ENCODE measurements around the gene TCOF1.

Gene TCOF1

GRCh38 chr5:150398722-150399523 lies 41.4 kb downstream of the TCOF1 start:
- Histone ChIP-seq H3K9ac (ENCODE audit: low read length) (no peak overlapping the region), H4K20me1 (ENCODE audit: insufficient read depth, low read length) (peaks cover 48% of the 10 kb centered on the region), H3K36me3 (replicated peaks; ENCODE audit: low read depth, low read length) (peaks cover 44% of the 10 kb centered on the region), H3K4me2 (ENCODE audit: low read length) (no peak overlapping the region), H3K27me3 (ENCODE audit: low read depth, low read length) (no peaks in the 10 kb centered on the region), H2AFZ (ENCODE audit: low read depth, low read length) (no peak overlapping the region), H3K4me3 (ENCODE audit: low read length) (no peak overlapping the region), H3K4me1 (ENCODE audit: low read length) (no peaks in the 10 kb centered on the region), H3K79me2 (ENCODE audit: low read length) (no peaks in the 10 kb centered on the region), H3K27ac (ENCODE audit: low read length) (peak overlapping the region; percentile 57), H3K9me3 (ENCODE audit: insufficient read depth, low read length) (no peaks in the 10 kb centered on the region)
- TF ChIP-seq CTCF (IDR thresholded peaks at IDR 0.05; ENCODE audit: low read depth, low read length) (peak; percentile 54), EZH2phosphoT487 (IDR thresholded peaks at IDR 0.05; ENCODE audit: low read depth) (no peak)

DNA sequence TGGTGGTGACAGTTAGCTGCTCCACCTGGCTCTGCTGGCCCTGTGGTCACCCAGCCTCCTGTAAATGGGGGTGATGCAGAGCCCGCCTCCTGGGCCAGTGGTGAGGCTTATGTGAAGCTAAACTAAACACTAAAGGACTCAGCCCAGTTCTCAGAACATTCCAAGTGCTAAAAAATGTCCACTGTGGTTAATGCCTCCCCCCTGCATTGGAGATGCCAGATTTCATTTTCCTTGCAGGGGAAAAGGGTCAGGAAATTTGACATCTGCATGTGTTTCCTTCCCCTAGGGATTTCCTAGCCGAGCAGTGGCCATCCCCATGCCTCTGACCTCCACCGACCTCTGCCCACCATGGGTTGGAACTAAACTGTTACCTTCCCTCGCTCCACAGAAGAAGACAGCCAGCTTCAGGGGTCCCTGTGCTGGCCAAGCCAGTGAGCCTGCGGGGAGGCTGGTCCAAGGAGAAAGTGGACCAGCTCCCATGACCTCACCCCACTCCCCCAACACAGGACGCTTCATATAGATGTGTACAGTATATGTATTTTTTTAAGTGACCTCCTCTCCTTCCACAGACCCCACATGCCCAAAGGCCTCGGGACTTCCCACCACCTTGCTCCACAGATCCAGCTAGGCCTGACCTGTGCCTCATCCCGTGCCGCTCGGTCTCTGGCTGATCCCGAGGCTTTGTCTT lies 42.2 kb downstream of the TCOF1 start:
- Histone ChIP-seq H3K4me2 (ENCODE audit: low read length) (no peak overlapping the region), H3K27me3 (ENCODE audit: low read depth, low read length) (no peaks in the 10 kb centered on the region), H3K79me2 (ENCODE audit: low read length) (no peaks in the 10 kb centered on the region), H3K4me3 (ENCODE audit: low read length) (no peak overlapping the region), H2AFZ (ENCODE audit: low read depth, low read length) (no peak overlapping the region), H3K9me3 (ENCODE audit: insufficient read depth, low read length) (no peaks in the 10 kb centered on the region), H3K27ac (ENCODE audit: low read length) (peak overlapping the region; percentile 57), H4K20me1 (ENCODE audit: insufficient read depth, low read length) (peaks cover 56% of the 10 kb centered on the region), H3K9ac (ENCODE audit: low read length) (no peak overlapping the region), H3K4me1 (ENCODE audit: low read length) (no peaks in the 10 kb centered on the region), H3K36me3 (replicated peaks; ENCODE audit: low read depth, low read length) (peaks cover 50% of the 10 kb centered on the region)
- TF ChIP-seq CTCF (IDR thresholded peaks at IDR 0.05; ENCODE audit: low read depth, low read length) (no peak), EZH2phosphoT487 (IDR thresholded peaks at IDR 0.05; ENCODE audit: low read depth) (no peak)

DNA sequence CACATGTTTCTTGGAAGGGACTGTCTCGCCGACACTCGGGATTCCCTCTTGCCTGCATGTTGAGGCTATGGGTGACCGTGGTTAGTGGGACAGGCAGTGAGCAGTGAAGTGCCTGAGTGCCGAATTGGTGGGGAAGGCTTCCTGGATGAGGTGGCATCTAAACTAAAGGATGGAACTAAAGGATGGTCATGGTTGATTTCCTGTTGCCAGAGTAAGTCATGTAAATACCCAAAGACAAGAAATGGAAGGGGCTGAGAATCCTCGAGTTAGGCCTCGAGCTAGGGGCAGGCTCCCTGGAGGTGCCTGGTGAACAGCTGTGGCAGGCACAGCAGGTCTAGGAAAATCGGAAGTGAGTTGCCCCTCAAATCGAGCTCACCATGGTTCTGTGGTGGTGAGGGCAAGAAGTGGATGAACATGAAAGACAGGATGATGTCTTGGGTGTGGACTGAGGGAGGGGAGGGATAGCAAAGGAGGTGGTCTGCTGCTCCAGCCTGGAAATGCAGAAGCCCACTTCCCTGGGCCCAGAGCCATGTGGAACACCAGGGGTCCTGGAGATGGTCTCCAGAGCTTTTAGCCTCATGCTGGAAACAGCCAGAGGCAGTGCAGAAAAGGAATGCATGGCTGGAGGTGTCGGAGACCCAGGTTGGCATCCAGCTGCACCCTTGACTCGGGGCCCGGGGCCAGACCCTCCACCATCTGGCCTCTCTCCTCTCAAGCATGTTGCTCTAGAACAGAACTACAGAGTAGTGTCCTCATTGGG lies 43.0 kb downstream of the TCOF1 start:
- H3K79me2 ChIP-seq (ENCODE audit: low read length): peaks cover 7% of the 10 kb centered on the region; the same call in 1 of the 2 replicates
- peak overlapping the region; percentile 57 for H3K27ac ChIP-seq (ENCODE audit: low read length)
- peaks cover 59% of the 10 kb centered on the region for H3K36me3 ChIP-seq (replicated peaks; ENCODE audit: low read depth, low read length)
- H3K9me3 ChIP-seq (ENCODE audit: insufficient read depth, low read length): no peaks in the 10 kb centered on the region
- H4K20me1 ChIP-seq (ENCODE audit: insufficient read depth, low read length): peaks cover 64% of the 10 kb centered on the region
- H3K4me1 ChIP-seq (ENCODE audit: low read length): no peaks in the 10 kb centered on the region
- H3K9ac ChIP-seq (ENCODE audit: low read length): no peak overlapping the region
- TF ChIP-seq EZH2phosphoT487 (IDR thresholded peaks at IDR 0.05; ENCODE audit: low read depth) (no peak), CTCF (IDR thresholded peaks at IDR 0.05; ENCODE audit: low read depth, low read length) (no peak)
- no peak overlapping the region for H2AFZ ChIP-seq (ENCODE audit: low read depth, low read length)
- H3K4me2 ChIP-seq (ENCODE audit: low read length): no peak overlapping the region
- H3K27me3 ChIP-seq (ENCODE audit: low read depth, low read length): no peaks in the 10 kb centered on the region
- H3K4me3 ChIP-seq (ENCODE audit: low read length): no peak overlapping the region

- no peak for TF ChIP-seq CTCF (IDR thresholded peaks at IDR 0.05; ENCODE audit: low read depth, low read length)
- no peak for TF ChIP-seq EZH2phosphoT487 (IDR thresholded peaks at IDR 0.05; ENCODE audit: low read depth)
- no peaks in the 10 kb centered on the region for H3K9me3 ChIP-seq (ENCODE audit: insufficient read depth, low read length)
- no peak overlapping the region for H3K4me2 ChIP-seq (ENCODE audit: low read length)
- peaks cover 57% of the 10 kb centered on the region for H3K36me3 ChIP-seq (replicated peaks; ENCODE audit: low read depth, low read length)
- H4K20me1 ChIP-seq (ENCODE audit: insufficient read depth, low read length): peaks cover 69% of the 10 kb centered on the region
- peaks cover 9% of the 10 kb centered on the region for H3K79me2 ChIP-seq (ENCODE audit: low read length)
- H3K4me3 ChIP-seq (ENCODE audit: low read length): no peak overlapping the region
- H3K9ac ChIP-seq (ENCODE audit: low read length): no peak overlapping the region
- H3K27ac ChIP-seq (ENCODE audit: low read length): peak overlapping the region; percentile 57
- no peaks in the 10 kb centered on the region for H3K27me3 ChIP-seq (ENCODE audit: low read depth, low read length)
- H3K4me1 ChIP-seq (ENCODE audit: low read length): no peaks in the 10 kb centered on the region
- H2AFZ ChIP-seq (ENCODE audit: low read depth, low read length): no peak overlapping the region
These were observed 43.5 kb downstream of the TCOF1 start for GRCh38 chr5:150401076-150401375.

Data from OCI-LY3 (cell line).